GM18519 (cell line): Measurements from ENCODE around the gene EIF3D.
"Not testable (repeated sequence)": the region's sequence is repeated elsewhere in the genome, so short reads cannot be mapped to it uniquely, and the experiment has no call there.

Source experiments
- ATAC-seq: cut with Tn5 transposase; IDR thresholded peaks from one replicate; pipeline ENCODE4 v1.9.1; 2021; ENCODE audit warnings: mild to moderate bottlenecking, moderate library complexity; ENCODE audit not compliant: unreplicated experiment, low FRiP score

Gene EIF3D

GRCh38 chr22:36550701-36551495 lies 21.9 kb upstream of the EIF3D start:
- ATAC-seq = no peak

- ATAC-seq = no peak
Measured at GRCh38 chr22:36549033-36549432, 20.1 kb upstream of the EIF3D start.

- no peak for ATAC-seq
Measured at GRCh38 chr22:36548606-36549005, 19.6 kb upstream of the EIF3D start.

GRCh38 chr22:36546932-36547331 lies 18.0 kb upstream of the EIF3D start:
- ATAC-seq = no peak

- ATAC-seq = no peak
Measured at GRCh38 chr22:36546092-36546804, 17.3 kb upstream of the EIF3D start.

- no peak for ATAC-seq
Measured at GRCh38 chr22:36544107-36544620, 15.2 kb upstream of the EIF3D start.

GRCh38 chr22:36541831-36542411 lies 13.0 kb upstream of the EIF3D start:
- ATAC-seq = no peak

- ATAC-seq = no peak
Measured at GRCh38 chr22:36540867-36541642, 12.1 kb upstream of the EIF3D start.

- ATAC-seq = no peak
Measured at GRCh38 chr22:36538529-36538928, 9.6 kb upstream of the EIF3D start.

- no peak for ATAC-seq
Measured at GRCh38 chr22:36536717-36537116, 7.8 kb upstream of the EIF3D start.

- not testable (repeated sequence) for ATAC-seq
Measured at GRCh38 chr22:36533320-36533719, 4.4 kb upstream of the EIF3D start.

- ATAC-seq = no peak
Measured at GRCh38 chr22:36532466-36532865, 3.5 kb upstream of the EIF3D start.

- ATAC-seq = no peak
Measured at GRCh38 chr22:36528341-36528740, 625 bp downstream of the EIF3D start.

- ATAC-seq = no peak
Measured at GRCh38 chr22:36522662-36523061, 6.3 kb downstream of the EIF3D start.

GRCh38 chr22:36520423-36520822 lies 8.5 kb downstream of the EIF3D start:
- no peak for ATAC-seq

GRCh38 chr22:36519906-36520305 lies 9.1 kb downstream of the EIF3D start:
- not testable (repeated sequence) for ATAC-seq

GRCh38 chr22:36514766-36515165 lies 14.2 kb downstream of the EIF3D start:
- no peak for ATAC-seq

- no peak for ATAC-seq
Measured at GRCh38 chr22:36512991-36513390, 16.0 kb downstream of the EIF3D start.

- no peak for ATAC-seq
Measured at GRCh38 chr22:36512333-36512732, 16.6 kb downstream of the EIF3D start.
